GM03348 (cell line): Measurements from ENCODE around the gene FRAS1.
"Not testable (repeated sequence)": the region's sequence is repeated elsewhere in the genome, so short reads cannot be mapped to it uniquely, and the experiment has no call there.

Experiments used
- DNase-seq: peaks from one replicate; pipeline ENCODE4 v3.0.0; 2012; ENCODE audit warnings: low spot score

Gene FRAS1

DNA sequence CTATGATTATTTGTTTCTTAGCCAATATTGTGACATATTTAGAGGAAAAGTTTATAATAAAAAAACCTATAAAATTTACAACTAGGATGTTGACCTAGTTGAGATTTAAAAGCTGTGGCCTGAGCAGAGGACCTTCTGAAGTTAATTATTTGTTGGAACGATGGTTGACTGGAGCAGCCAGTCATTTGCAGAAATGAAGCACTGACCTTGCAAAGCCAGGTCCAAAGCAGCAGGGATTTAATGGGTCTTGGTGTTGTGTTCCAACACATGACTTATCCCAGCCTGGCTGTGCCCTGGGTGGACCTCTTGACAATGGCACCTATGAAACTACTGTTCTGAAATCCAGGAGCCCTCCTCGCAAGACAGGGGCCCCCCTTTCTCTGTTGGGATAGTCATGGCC is 235.2 kb downstream of the FRAS1 start:
- DNase-seq = no peak

DNA sequence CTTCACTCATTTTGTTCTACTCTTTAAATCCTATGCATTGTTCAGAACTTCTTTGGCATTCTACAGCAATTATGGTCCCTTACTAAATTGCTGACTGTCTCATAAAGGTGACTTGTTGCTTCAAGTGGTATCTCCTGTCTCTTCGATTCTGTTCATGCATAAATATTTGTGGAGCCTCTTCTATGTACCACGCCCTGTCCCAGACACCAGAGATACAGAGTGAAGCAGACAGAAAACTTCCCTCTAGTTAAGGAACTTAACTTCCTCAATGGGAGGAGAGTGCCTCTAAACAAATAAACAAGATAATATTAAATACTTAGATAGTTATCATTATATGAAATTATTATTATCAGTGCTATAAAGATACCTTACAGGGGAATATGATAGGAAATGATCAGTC is 235.7 kb downstream of the FRAS1 start:
- DNase-seq = no peak

DNA sequence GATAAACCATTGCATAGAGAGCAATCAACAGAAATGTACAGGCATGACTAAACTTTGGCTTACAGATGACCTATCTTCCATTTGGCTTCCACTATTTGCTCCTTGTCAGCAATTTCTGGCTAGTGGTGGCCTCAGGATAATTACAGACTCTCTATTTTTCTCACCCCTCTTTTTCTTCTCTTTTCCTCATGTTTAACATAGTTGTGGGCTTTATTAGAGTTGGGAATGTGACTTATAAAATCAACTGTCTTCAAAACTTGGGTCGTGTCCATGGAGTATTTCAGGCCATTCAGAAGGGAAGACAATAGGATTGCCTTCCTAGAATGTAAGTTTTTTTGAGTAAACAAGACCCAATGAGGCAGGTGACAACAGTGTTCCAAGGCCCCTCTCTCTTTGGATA is 236.2 kb downstream of the FRAS1 start:
- DNase-seq = peak; percentile 63

DNA sequence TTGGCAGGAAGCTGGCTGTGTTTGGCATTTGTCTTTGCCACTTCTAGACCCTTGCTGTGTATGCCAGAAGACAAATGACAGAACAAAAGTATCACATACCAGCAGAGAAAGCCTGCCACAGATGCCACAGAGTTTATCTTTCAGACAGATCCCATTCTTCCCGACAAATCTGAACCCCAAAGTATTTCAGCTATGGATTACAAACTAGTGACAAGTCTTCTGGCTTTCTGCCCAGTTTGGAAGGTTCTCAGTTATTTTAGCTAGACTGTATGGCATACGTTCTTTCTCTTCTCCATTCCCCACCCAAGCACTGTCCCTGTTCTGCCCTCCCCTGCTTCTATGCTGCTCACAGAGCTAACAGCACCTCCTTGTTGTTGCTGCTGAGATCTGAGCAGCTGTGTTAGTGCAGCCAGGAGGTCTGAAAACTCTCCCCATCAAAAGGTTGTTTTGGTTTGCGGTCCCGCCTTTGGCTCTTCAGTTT is 236.7 kb downstream of the FRAS1 start:
- DNase-seq = peak; percentile 59

- DNase-seq = no peak
Observed at GRCh38 chr4:78296261-78296660, 239.1 kb downstream of the FRAS1 start.

DNA sequence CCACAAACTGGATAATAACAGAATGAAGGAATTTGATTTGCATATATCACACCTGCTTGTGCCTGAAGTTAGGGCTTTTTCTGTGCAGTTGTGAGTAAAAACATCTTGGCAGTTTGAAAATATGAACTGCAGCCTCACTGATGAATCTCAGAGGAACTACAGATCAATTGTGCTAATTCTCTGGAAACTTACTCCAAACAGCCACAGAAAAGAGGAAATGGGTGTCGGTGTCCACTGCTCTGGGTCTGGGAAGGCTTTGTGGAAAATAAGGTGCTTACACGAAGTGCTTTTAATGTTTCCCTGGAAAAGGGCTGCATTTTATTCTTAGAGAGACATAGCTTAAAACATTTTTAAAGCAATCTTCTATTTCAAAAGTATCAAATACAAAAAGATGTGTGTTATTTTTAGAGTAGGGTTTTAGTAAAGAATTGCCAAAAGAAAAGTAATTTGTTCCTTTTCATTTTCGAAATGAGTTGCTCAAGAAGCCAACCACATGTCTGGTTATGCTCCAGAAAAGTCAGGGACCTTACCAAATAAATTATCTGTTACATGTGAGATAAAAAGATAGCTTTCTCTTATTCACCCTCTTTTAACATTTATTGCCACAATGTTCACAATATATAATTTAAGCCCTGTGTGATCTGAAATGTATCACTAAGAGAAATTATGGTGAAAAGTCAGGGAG is 240.1 kb downstream of the FRAS1 start:
- DNase-seq = peak; percentile 33

DNA sequence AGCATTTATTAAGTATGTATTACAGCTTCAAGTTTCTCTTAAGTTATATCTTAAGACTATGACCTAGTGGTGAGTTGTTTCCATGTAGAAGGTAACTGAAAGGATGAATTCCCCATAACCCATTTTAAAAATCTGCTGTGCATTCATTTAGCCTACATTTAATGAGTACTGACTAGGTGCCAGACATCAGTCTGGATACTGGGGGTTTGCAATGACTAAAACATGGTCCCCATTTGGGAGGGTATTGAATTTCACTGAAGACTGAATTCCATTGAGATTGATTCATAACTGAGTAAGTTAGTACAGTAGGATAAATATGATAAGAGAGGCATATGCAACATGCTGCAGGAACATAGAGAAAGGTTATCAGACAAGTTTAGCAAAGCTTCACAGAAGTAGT is 241.5 kb downstream of the FRAS1 start:
- DNase-seq = peak; percentile 34

GRCh38 chr4:78299565-78299972 is 242.4 kb downstream of the FRAS1 start:
- DNase-seq = no peak

- DNase-seq = not testable (repeated sequence)
Observed at GRCh38 chr4:78307263-78307662, 250.1 kb downstream of the FRAS1 start.

DNA sequence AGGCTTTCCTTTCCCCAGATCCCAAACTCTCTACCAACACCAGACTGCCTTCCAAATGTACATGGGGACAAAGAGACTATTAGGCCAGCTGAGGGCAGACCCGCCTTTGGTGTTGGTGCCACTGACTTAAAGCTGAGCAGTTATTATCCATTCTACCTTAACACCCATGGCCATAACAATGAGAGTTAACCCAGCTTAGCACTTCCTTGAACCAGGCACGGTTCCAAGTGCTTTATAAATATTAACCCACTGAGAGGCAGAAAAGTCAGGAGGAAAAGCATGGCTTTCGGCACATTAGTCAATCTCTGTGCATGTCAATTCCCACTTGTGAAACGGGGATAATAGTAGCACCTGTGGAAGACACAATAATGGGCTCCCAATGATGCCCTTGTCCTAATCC is 251.4 kb downstream of the FRAS1 start:
- no peak for DNase-seq

DNA sequence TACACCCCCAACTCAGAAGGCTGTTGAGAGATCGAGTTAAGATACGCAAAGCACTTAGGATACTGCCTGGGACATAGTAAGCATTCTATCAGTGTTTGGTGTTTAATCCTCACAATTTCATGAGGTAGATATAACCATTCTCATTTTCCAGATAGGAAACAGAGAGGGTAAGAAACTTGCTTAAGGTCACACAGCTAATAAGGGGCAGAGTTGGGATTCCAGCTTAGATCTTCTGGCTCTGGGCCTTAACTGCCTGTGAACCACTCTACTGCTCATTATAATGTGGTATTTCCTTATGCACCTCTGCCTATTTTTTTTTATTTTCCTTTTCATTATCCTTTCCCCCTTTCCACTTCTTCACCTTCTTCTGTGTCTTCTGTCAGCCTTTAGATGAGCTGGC is 252.2 kb downstream of the FRAS1 start:
- no peak for DNase-seq

- DNase-seq = no peak
Observed at GRCh38 chr4:78310007-78310739, 253.1 kb downstream of the FRAS1 start.

GRCh38 chr4:78310740-78311115 is 253.6 kb downstream of the FRAS1 start:
- DNase-seq = no peak

GRCh38 chr4:78311306-78311705 is 254.2 kb downstream of the FRAS1 start:
- DNase-seq = no peak

DNA sequence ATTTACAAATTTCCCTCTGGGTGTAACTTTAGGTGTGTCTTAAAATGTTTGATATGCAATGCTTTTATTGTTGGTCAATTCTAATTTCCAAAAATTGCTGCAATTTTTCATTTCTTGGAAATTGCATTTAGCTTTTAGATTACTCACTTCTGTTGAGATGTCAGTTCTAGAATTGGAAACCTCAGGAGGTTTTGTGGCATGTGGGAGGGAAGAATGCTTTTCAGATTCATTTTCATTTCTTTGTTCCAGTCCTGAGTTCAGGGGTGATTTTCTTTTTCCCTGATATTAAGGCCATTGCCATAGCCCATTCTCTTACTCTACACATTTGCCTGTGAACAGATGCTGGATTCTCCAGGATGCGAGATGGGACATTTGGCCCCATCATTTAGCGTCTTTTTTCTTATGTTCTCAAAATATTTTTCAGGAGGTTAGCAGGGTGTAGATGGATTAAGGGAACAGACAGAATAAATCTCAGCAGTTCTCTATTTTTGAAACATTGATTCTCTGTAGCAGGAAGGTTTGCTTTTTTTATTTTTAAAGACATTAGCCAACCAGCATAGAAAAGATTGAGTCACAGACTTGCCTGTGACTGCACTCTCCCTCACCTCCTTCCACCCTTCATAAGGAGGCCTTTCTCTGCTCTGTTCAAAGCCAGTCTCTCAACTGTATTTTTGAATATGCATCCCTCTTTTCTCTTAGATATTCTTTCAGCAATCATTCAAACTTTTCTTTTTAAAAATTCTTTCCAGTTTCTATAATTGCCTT is 256.0 kb downstream of the FRAS1 start:
- DNase-seq = peak; percentile 50

DNA sequence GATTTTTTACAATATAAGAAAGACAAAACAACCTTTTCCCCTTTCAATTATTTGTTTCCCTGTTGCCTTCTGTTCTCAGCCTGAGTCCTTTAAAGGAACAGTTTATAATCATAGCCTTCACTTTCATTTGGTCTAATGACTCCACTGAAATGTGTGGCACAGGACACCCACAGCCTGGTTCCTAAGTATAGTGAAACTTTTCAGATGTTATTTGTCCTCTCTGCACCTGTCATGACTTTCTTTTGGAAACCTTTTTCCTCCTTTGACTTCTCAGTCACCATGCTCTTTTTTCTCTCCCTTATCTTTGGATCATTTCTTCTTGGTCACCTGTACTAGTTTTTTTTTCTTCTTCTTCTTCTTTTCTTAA is 256.6 kb downstream of the FRAS1 start:
- DNase-seq = no peak

GRCh38 chr4:78318126-78318525 is 261.0 kb downstream of the FRAS1 start:
- no peak for DNase-seq

DNA sequence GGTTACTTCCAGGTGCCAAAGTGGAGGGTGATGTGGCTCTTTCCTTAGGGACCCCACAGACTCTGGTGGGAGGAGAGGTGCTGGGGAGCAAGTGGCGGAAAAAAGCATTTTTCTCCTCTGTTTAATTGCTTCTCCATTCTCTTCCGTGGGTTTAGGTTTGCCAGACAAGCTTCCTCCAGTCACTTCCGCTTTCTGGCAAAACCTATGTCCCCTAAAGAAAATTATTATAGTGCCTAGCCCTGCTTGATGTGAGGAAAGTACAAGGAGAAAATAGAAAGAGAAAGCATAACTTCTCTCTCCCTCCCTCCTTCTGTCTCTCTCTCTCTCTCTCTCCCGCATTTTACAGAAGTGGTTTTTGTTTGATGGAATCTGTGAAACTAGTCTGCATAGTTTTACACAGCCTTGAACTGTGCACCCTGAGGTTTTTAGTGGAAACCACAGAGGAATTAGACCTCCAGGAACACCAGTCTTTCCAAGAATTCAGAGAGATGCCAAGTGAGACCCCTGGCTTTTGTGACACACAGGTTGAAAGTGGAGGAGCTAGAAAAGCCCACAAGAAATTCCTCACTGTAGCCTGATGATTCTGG is 263.3 kb downstream of the FRAS1 start:
- DNase-seq = no peak

GRCh38 chr4:78322032-78322431 is 264.9 kb downstream of the FRAS1 start:
- no peak for DNase-seq

- DNase-seq = no peak
Observed at GRCh38 chr4:78323439-78323838, 266.3 kb downstream of the FRAS1 start.

DNA sequence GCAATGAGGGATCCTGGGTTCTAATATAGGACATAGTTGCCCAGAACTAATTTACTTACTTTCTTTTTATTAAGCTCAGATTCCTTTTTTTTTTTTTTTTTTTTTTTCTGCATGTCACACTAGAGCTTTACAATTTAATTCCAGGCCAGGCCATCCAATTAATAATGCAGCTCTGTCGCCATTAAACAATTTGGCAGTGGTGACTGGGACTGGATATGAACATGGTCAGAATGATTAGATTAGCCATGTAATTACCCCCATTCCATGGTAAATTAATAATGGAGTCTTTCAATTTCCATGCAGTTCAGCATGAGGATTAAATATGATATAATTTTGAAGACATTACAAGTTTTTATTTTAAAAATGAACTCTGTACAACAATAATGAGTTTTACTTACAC is 267.5 kb downstream of the FRAS1 start:
- no peak for DNase-seq

DNA sequence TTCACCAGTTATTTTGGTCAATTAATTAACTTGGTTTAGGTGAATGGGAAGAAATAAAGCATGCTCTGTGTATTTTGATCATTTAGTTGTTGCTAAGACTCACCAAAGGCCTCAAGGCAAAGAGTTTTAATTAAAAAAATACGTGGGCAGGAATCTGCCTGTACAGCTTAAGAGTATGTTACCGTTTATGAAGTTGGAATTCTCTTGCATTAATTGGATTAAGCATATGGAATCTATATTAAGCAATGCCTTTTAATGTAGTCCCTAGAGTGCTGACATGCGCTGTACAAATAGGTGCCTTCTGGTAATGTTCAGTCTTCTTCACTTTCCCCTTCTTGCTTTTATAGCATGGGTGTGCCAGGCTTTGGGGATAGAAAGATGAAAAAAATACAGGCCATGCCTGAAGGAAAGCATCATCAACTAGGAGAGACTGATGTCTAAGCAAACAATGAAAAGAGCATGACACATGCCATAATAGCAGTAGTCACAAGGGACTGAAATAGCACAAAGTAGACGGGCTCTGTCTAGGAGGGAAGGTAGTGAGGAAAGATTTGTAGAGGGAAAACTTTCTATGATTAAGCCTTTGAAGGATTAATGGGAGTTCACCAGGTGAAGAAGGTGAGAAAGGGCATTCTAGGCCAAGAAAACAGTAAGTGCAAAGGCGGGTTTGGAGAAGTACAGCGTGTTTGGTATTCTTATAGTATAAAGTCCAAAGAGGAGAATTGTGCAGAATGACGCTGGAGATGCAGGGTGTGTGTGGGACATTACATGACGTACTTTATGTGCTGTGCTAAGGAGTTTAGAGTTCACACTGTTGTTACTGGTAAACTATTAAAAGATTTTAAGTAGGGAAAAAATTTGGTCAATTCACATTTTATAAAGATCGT is 268.4 kb downstream of the FRAS1 start:
- no peak for DNase-seq
